Duodenal mucosa (tissue), 2 donors: ENCODE results near the gene MTRR.
"Not testable (repeated sequence)": the region's sequence is repeated elsewhere in the genome, so short reads cannot be mapped to it uniquely, and the experiment has no call there.

ENCODE experiments used
- H3K27ac ChIP-seq: one replicate; pipeline ENCODE4 v1.7.0; 2013; ENCODE audit warnings: low read depth, low read length
- H3K27me3 ChIP-seq, 2 donors: one replicate each; pipeline ENCODE4 v1.7.0; 2013; ENCODE audit warnings: low read length in 2 of 2, control low read depth in 1 of 2; ENCODE audit not compliant: insufficient read depth in 2 of 2, control insufficient read depth in 1 of 2
- H3K36me3 ChIP-seq, 2 donors: one replicate each; pipeline ENCODE4 v1.7.0; 2013; ENCODE audit warnings: low read length in 2 of 2, control low read depth in 1 of 2; ENCODE audit not compliant: insufficient read depth in 2 of 2, control insufficient read depth in 1 of 2
- H3K4me1 ChIP-seq, 2 donors: one replicate each; pipeline ENCODE4 v1.7.0; 2013; ENCODE audit warnings: low read length in 2 of 2, control low read depth in 1 of 2; ENCODE audit not compliant: insufficient read depth in 2 of 2, control insufficient read depth in 1 of 2
- H3K4me3 ChIP-seq, 2 donors: one replicate each; pipeline ENCODE4 v1.7.0; 2013; ENCODE audit warnings: low read length in 2 of 2, low read depth in 1 of 2
- H3K9ac ChIP-seq, 2 donors: one replicate each; pipeline ENCODE4 v1.7.0; 2013; ENCODE audit warnings: low read length in 2 of 2, low read depth in 1 of 2
- H3K9me3 ChIP-seq, 2 donors: one replicate each; pipeline ENCODE4 v1.7.0; 2013; ENCODE audit warnings: low read length in 2 of 2, control low read depth in 1 of 2; ENCODE audit not compliant: control insufficient read depth in 1 of 2

MTRR gene

DNA sequence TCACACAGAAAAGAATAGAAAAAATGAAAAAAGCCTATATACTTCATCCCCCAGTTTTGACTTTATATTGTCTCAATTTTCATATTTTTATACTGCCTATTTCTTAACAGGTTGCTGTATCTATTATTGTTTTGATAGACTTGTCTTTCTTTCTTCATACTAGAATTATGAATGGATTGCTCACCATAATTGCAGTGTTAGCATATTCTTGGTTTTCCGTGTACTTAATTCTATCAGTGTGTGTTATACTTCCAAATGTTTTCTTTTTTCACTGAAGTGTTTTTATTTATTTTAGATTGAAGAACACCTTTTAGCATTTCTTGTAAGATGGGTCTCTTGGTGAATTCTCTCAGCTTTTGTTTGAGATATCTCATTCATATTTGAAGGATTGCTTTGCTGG is 38.7 kb downstream of the MTRR start:
- Histone ChIP-seq H3K27ac (no peak overlapping the region), H3K36me3 (peaks cover 14 to 24% of the 10 kb centered on the region in 2 donors), H3K4me3 (no peak overlapping the region), H3K9ac (no peak overlapping the region), H3K9me3 (peaks cover 16 to 27% of the 10 kb centered on the region in 2 donors), H3K4me1 (no peaks in the 10 kb centered on the region), H3K27me3 (no peaks in the 10 kb centered on the region)

DNA sequence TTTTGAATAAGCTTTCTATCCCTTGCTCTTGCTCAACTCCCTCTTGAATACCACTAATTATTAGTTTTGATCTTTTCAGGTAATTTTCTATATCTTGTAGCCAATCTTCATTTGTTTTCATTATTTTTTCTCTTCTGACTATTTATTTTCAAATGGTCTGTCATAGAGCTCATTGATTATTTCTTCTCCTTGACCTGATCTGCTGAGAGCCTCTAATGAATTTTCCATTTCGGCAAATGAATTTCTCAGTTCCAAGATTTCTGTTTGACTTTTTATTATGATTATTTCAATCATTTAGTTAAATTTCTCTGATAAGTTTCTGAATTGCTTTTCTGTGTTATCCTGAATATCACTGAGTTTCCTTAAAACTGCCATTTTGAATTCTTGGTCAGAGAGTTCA is 39.4 kb downstream of the MTRR start:
- Histone ChIP-seq H3K4me1 (no peaks in the 10 kb centered on the region), H3K27ac (no peak overlapping the region), H3K9me3 (peaks cover 16 to 27% of the 10 kb centered on the region in 2 donors), H3K27me3 (no peaks in the 10 kb centered on the region), H3K4me3 (no peak overlapping the region), H3K9ac (no peak overlapping the region), H3K36me3 (peaks cover 7 to 19% of the 10 kb centered on the region in 2 donors)

DNA sequence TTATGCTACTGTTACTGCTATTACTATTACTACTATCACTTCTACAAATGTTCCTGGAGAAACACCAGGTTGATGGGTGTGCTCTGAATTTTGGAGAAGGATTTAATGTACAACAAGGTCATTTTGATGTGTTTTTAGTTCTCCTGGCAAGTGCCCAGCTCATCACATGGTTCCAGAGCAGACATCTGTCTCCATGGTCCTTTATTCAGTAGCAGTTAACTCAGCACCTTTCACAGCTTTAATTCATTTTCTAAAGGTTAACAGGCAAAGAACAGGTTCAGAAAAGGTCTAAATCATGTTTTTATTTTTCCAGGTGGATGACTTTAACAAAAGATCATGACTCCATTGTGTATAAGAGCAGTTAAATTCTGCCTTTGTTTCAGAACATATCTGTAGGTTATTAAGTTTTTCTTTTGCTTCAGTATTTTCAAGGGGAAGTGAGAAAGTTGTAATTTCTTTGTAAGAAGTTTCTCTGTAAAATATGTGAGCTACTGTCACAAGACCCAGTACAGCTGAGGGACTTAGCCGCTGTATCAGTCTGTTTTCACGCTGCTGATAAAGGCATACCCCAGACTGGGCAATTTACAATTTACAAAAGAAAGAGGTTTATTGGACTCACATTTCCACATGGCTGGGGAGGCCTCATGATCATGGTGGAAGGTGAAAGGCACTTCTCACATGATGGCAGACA is 41.9 kb downstream of the MTRR start:
- H3K36me3 ChIP-seq, result peaks cover 6 to 14% of the 10 kb centered on the region in 2 donors
- H3K4me1 ChIP-seq, result no peaks in the 10 kb centered on the region
- peaks cover 16 to 27% of the 10 kb centered on the region in 2 donors for H3K9me3 ChIP-seq
- no peak overlapping the region for H3K4me3 ChIP-seq
- no peak overlapping the region for H3K9ac ChIP-seq
- H3K27ac ChIP-seq, result no peak overlapping the region
- no peaks in the 10 kb centered on the region for H3K27me3 ChIP-seq

DNA sequence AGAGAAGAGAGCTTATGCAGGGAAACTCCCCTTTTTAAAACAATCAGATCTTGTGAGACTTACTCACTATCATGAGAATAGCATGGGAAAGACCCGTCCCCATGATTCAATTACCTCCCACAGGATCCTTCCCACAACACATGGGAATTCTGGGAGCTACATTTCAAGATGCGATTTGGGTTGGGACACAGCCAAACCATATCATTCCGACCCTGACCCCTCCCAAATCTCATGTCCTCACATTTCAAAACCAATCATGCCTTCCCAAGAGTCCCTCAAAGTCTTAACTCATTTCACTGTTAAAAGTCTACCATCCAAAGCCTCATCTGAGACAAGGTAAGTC is 42.5 kb downstream of the MTRR start:
- H3K4me1 ChIP-seq, H3K27me3 ChIP-seq, H3K4me3 ChIP-seq, H3K9ac ChIP-seq, H3K27ac ChIP-seq: not testable (repeated sequence)
- Histone ChIP-seq H3K36me3 (peaks cover 6 to 13% of the 10 kb centered on the region in 2 donors), H3K9me3 (peaks cover 16 to 27% of the 10 kb centered on the region in 2 donors)

DNA sequence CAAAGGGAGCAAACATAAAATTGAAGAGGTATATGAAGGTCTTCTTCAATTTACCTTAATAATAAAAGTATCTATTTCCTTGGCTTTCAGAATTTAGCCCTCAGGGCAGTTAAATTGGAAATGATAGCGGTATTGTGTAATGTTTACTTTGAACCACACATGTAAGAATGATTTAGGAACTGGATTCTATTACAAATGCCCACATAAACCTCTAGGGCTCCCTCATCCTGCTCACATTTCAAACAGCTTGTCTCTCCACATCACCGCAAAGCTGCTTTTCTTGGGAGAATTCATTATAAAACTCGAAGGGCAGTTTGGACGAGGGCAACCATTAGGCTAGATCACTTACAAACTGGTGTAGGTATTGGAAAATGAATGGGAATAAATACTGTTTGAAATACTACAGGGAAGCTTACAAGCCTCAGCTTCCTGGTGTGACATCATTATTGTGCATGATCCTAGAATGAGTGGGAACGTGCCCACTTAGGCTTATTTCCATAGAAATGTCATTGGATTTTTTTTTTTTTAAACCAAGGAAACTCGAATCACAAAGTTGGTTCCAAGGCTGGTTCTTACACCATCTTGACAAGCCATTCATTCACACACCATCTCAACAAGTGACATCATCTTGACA is 47.3 kb downstream of the MTRR start:
- no peaks in the 10 kb centered on the region for H3K27me3 ChIP-seq
- no peaks in the 10 kb centered on the region for H3K36me3 ChIP-seq
- H3K27ac ChIP-seq, result no peak overlapping the region
- peaks cover 3 to 9% of the 10 kb centered on the region in 2 donors for H3K9me3 ChIP-seq
- H3K4me1 ChIP-seq, result no peaks in the 10 kb centered on the region
- no peak overlapping the region for H3K4me3 ChIP-seq
- no peak overlapping the region for H3K9ac ChIP-seq

- Histone ChIP-seq H3K27ac (no peak overlapping the region), H3K4me1 (no peaks in the 10 kb centered on the region), H3K9me3 (peaks cover under 1 to 3% of the 10 kb centered on the region in 2 donors), H3K9ac (no peak overlapping the region), H3K36me3 (no peaks in the 10 kb centered on the region), H3K27me3 (no peaks in the 10 kb centered on the region), H3K4me3 (no peak overlapping the region)
Observed at GRCh38 chr5:7917130-7918123, 48.5 kb downstream of the MTRR start.

DNA sequence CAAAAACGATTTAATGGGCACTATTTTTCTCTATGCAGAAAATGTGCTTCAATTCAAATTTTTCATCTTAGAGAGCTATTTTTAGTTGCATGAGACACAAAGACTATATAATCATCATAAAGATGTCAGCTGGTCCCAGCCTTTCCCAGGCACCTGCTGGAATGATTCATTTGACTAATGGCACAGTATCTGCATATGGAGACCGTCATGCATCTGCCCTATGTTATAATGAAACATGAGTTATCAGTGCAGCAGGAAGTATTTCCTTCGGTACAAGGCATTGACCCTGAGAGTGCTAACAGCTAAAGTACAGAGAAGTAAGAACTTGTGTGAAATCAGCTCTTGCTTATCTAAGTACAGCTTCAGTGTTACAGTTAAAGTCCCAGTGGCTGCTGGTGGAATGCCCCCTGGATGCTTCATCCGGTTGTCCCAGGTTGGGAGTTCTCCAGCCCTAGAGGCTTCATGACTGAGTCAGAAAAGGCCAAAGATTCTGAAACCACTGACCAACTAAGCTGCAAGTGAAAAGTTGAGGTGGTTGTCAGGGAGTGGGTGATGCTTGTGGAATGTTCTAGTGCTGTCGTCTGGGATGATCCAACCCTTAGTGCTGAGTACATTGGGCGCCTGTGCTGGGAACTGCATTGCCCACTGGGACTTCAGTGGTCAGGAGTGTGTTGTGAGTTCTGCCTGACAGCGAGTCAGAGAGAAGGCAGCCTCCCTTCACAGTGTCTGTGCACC is 57.2 kb downstream of the MTRR start:
- Histone ChIP-seq H3K27ac (no peak overlapping the region), H3K9me3 (no peaks in the 10 kb centered on the region), H3K4me1 (peaks cover 0 to 3% of the 10 kb centered on the region in 2 donors), H3K27me3 (no peaks in the 10 kb centered on the region), H3K9ac (no peak overlapping the region), H3K4me3 (no peak overlapping the region), H3K36me3 (no peaks in the 10 kb centered on the region)

- no peak overlapping the region for H3K27ac ChIP-seq
- no peak overlapping the region for H3K9ac ChIP-seq
- H3K4me1 ChIP-seq, result peaks cover 0 to 3% of the 10 kb centered on the region in 2 donors
- H3K9me3 ChIP-seq, result no peaks in the 10 kb centered on the region
- H3K36me3 ChIP-seq, result no peaks in the 10 kb centered on the region
- H3K27me3 ChIP-seq, result no peaks in the 10 kb centered on the region
- H3K4me3 ChIP-seq, result no peak overlapping the region
Observed at GRCh38 chr5:7926720-7927119, 57.8 kb downstream of the MTRR start.

GRCh38 chr5:7927466-7928375 is 58.8 kb downstream of the MTRR start:
- no peak overlapping the region for H3K9ac ChIP-seq
- H3K4me1 ChIP-seq, result peaks cover 0 to 3% of the 10 kb centered on the region in 2 donors
- no peaks in the 10 kb centered on the region for H3K36me3 ChIP-seq
- no peaks in the 10 kb centered on the region for H3K9me3 ChIP-seq
- no peak overlapping the region for H3K4me3 ChIP-seq
- no peaks in the 10 kb centered on the region for H3K27me3 ChIP-seq
- no peak overlapping the region for H3K27ac ChIP-seq
